Esophagus muscularis mucosa (tissue), 4 donors: ENCODE data around the gene SPIRE1. TPM values are rescaled to one million over a fixed set of nuclear protein-coding genes. Genes with fewer than 3 reads are reported as not detected.

Experiments used
- DNase-seq: peaks from one replicate; pipeline ENCODE4 v3.0.0-alpha.2; 2017; ENCODE audit errors: extremely low spot score
- H3K27ac ChIP-seq, 4 donors: fragments of 200-600 bp; sonication (generic); replicated peaks in 1 of 4; 1 replicate in 3 of 4; 2 replicates in 1 of 4; pipeline ENCODE4 v1.5.1; 2016 to 2019; ENCODE audit warnings: mild to moderate bottlenecking in 1 of 4
- H3K27me3 ChIP-seq, 4 donors: fragments of 200-600 bp; sonication (generic); one replicate each; pipeline versions ENCODE4 v1.5.1 to v1.6.0; 2016 to 2019
- H3K36me3 ChIP-seq, 4 donors: fragments of 200-600 bp; sonication (generic); one replicate each; pipeline ENCODE4 v1.5.1; 2016 to 2019
- H3K4me1 ChIP-seq, 4 donors: fragments of 200-600 bp; sonication (generic); one replicate each; pipeline ENCODE4 v1.5.1; 2016 to 2019
- H3K4me3 ChIP-seq, 4 donors: fragments of 200-600 bp; sonication (generic); 1 replicate in 2 of 4; 2 replicates in 2 of 4; pipeline ENCODE4 v1.5.1; 2016 to 2019; ENCODE audit warnings: mild to moderate bottlenecking in 4 of 4, moderate library complexity in 1 of 4
- H3K9me3 ChIP-seq, 4 donors: fragments of 200-600 bp; sonication (generic); 1 replicate in 3 of 4; 2 replicates in 1 of 4; pipeline ENCODE4 v1.5.1; 2016 to 2019
- CTCF ChIP-seq, 3 experiments: fragments of 200-600 bp in 2 of 3; fragments of 450-650 bp in 1 of 3; sonication (generic) in 2 of 3; IDR thresholded peaks; one replicate each; pipeline ENCODE4 v1.5.1; 2017 to 2019; ENCODE audit warnings: antibody characterized with exemption in 3 of 3, mild to moderate bottlenecking in 2 of 3, moderate library complexity in 1 of 3
- EP300 ChIP-seq: sonication (generic); formaldehyde crosslinking; IDR thresholded peaks from one replicate; pipeline ENCODE4 v1.6.1; 2017; ENCODE audit warnings: antibody characterized with exemption
- POLR2A ChIP-seq: fragments of 450-650 bp; IDR thresholded peaks from one replicate; pipeline ENCODE4 v1.6.1; 2017; ENCODE audit warnings: antibody characterized with exemption, moderate library complexity, mild to moderate bottlenecking, low read depth
- POLR2AphosphoS5 ChIP-seq, 2 donors: sonication (generic); formaldehyde crosslinking; IDR thresholded peaks; one replicate each; pipeline ENCODE4 v1.6.1; 2017; ENCODE audit warnings: antibody characterized with exemption in 2 of 2
- WGBS: methylation state at CpG from one replicate; pipeline ENCODE4 v1.1.5; 2018; 5-methylcytosine and 5-hydroxymethylcytosine counted together
- intact Hi-C: fragments of 100-400 bp; cut with DNase I; formaldehyde crosslinking; loops from one replicate; pipeline ENCODE4 v1.15.1; 2023
- total RNA-seq, 4 donors: library from RNA; depleted of rRNA; stranded (reverse); fragments of >200 nt; gene quantifications; one replicate each; pipeline versions ENCODE4 v1.1.0 to v1.2.1, GENCODE V29; 2016

SPIRE1 gene
- total RNA-seq, 4 donors from 2014 or later, result 33.2 to 48.3 (median 40.2) TPM

- intact Hi-C loops, result no loop called here
- 87% methylated on average over 26 of the region's 27 CpGs for WGBS
- no peak for TF ChIP-seq CTCF (IDR thresholded peaks at IDR 0.05)
- TF ChIP-seq POLR2A, result no peak
- no peak for TF ChIP-seq EP300
- TF ChIP-seq POLR2AphosphoS5 (IDR thresholded peaks at IDR 0.05), result no peak
- Histone ChIP-seq H3K27me3 (no peaks in the 10 kb centered on the region), H3K9me3 (peaks cover 0 to 9% (median 2%) of the 10 kb centered on the region in 4 donors), H3K4me3 (no peak overlapping the region), H3K27ac (no peak overlapping the region), H3K4me1 (no peaks in the 10 kb centered on the region), H3K36me3 (peaks cover 15 to 74% (median 62%) of the 10 kb centered on the region in 4 donors)
- no peak for DNase-seq
These were observed 208.7 kb downstream of the SPIRE1 start for GRCh38 chr18:12449051-12449785.

GRCh38 chr18:12445554-12445953 lies 212.4 kb downstream of the SPIRE1 start:
- Histone ChIP-seq H3K27me3 (no peaks in the 10 kb centered on the region), H3K36me3 (peaks cover 19 to 52% (median 42%) of the 10 kb centered on the region in 4 donors), H3K4me1 (no peaks in the 10 kb centered on the region), H3K4me3 (no peak overlapping the region), H3K9me3 (peaks cover 0 to 19% (median 8%) of the 10 kb centered on the region in 4 donors), H3K27ac (no peak overlapping the region)
- intact Hi-C loops, result no loop called here
- no peak for DNase-seq
- TF ChIP-seq POLR2AphosphoS5 (IDR thresholded peaks at IDR 0.05) (no peak), EP300 (no peak), POLR2A (no peak), CTCF (IDR thresholded peaks at IDR 0.05) (no peak)
- 99% methylated on average over 4 of the region's 4 CpGs for WGBS

GRCh38 chr18:12443551-12443950 lies 214.4 kb downstream of the SPIRE1 start:
- peaks cover 0 to 19% (median 8%) of the 10 kb centered on the region in 4 donors for H3K9me3 ChIP-seq
- H3K36me3 ChIP-seq, result peaks cover 8 to 42% (median 26%) of the 10 kb centered on the region in 4 donors
- no peak for DNase-seq
- H3K27ac ChIP-seq, result no peak overlapping the region
- no peaks in the 10 kb centered on the region for H3K27me3 ChIP-seq
- no peak for TF ChIP-seq EP300
- no peak for TF ChIP-seq POLR2AphosphoS5 (IDR thresholded peaks at IDR 0.05)
- no peak for TF ChIP-seq CTCF (IDR thresholded peaks at IDR 0.05)
- H3K4me3 ChIP-seq, result no peak overlapping the region
- no peaks in the 10 kb centered on the region for H3K4me1 ChIP-seq
- 79% methylated on average over 3 of the region's 3 CpGs for whole genome bisulfite sequencing
- intact Hi-C loops, result no loop called here

- H3K27ac ChIP-seq, result no peak overlapping the region
- TF ChIP-seq EP300, result no peak
- no peak for TF ChIP-seq POLR2AphosphoS5 (IDR thresholded peaks at IDR 0.05)
- TF ChIP-seq CTCF (IDR thresholded peaks at IDR 0.05), result no peak
- TF ChIP-seq POLR2A, result no peak
- WGBS, result 86% methylated on average over 1 of the region's 1 CpG
- H3K9me3 ChIP-seq, result peaks cover 0 to 19% (median 8%) of the 10 kb centered on the region in 4 donors
- no peaks in the 10 kb centered on the region for H3K27me3 ChIP-seq
- no peak for DNase-seq
- no peaks in the 10 kb centered on the region for H3K4me1 ChIP-seq
- intact Hi-C loops, result no loop called here
- H3K36me3 ChIP-seq, result peaks cover 8 to 42% (median 25%) of the 10 kb centered on the region in 4 donors
- no peak overlapping the region for H3K4me3 ChIP-seq
These were observed 215.0 kb downstream of the SPIRE1 start for GRCh38 chr18:12442946-12443345.
